Caco-2 (cell line): ENCODE measurements around the gene IL34. TPM values are rescaled to one million over a fixed set of nuclear protein-coding genes. Genes with fewer than 3 reads are reported as not detected.

Source experiments
- BruUV-seq: library from RNA; stranded (reverse); fragments of 400-500 nt; replicated peaks from 2 replicates; lab custom pipeline; 2021; lab: Mats Ljungman, UMichigan
- CTCF ChIA-PET: fragments of 300-600 bp; sonication (Branson Sonifier 250); formaldehyde crosslinking; loops from one replicate; lab custom pipeline; 2022; ENCODE audit warnings: antibody characterized with exemption; lab: Charles Lee
- POLR2A ChIA-PET: fragments of 300-600 bp; sonication (Branson Sonifier 250); formaldehyde crosslinking; loops from one replicate; lab custom pipeline; 2022; ENCODE audit warnings: antibody characterized with exemption; lab: Charles Lee
- DNase-seq, 2 experiments: peaks; one replicate each; pipeline versions ENCODE4 v3.0.0 to v3.0.0-alpha.2; 2020 to 2022
- H3K27me3 ChIP-seq: replicated peaks from 2 replicates; pipeline ENCODE4 v1.6.0; 2011; ENCODE audit warnings: low read length; ENCODE audit not compliant: control insufficient read depth, insufficient read depth
- H3K36me3 ChIP-seq: 2 replicates; pipeline ENCODE4 v1.5.1; 2011; ENCODE audit warnings: low read length; ENCODE audit not compliant: control insufficient read depth, insufficient read depth
- H3K4me1 ChIP-seq: fragments of 250-450 bp; sonication (Bioruptor Pico); 2 replicates; pipeline ENCODE4 v1.5.1; 2020; ENCODE audit warnings: mild to moderate bottlenecking
- H3K4me3 ChIP-seq: 2 replicates; pipeline ENCODE4 v1.5.1; 2011; ENCODE audit warnings: low read depth, mild to moderate bottlenecking, control low read depth, low read length
- H3K9me3 ChIP-seq: fragments of 250-450 bp; sonication (Bioruptor Pico); 2 replicates; pipeline ENCODE4 v1.5.1; 2020; ENCODE audit warnings: mild to moderate bottlenecking, moderate library complexity
- H3K27ac Mint-ChIP-seq: one replicate; pipeline ENCODE4 v1.8.0; 2022; ENCODE audit warnings: mixed read lengths; ENCODE audit not compliant: unreplicated experiment
- H3K27me3 Mint-ChIP-seq: one replicate; pipeline ENCODE4 v1.8.0; 2022; ENCODE audit warnings: mixed read lengths; ENCODE audit not compliant: insufficient read depth, unreplicated experiment
- H3K36me3 Mint-ChIP-seq: one replicate; pipeline ENCODE4 v1.8.0; 2022; ENCODE audit warnings: mild to moderate bottlenecking, mixed read lengths; ENCODE audit not compliant: insufficient read depth, unreplicated experiment
- H3K4me1 Mint-ChIP-seq: one replicate; pipeline ENCODE4 v1.8.0; 2022; ENCODE audit warnings: low read depth, mixed read lengths; ENCODE audit not compliant: unreplicated experiment
- H3K4me3 Mint-ChIP-seq: one replicate; pipeline ENCODE4 v1.8.0; 2022; ENCODE audit warnings: mild to moderate bottlenecking, moderate library complexity, mixed read lengths; ENCODE audit not compliant: unreplicated experiment
- H3K9me3 Mint-ChIP-seq: one replicate; pipeline ENCODE4 v1.8.0; 2022; ENCODE audit warnings: mixed read lengths; ENCODE audit not compliant: unreplicated experiment
- intact Hi-C: fragments of 100-400 bp; cut with micrococcal nuclease; formaldehyde crosslinking; loops from one replicate; pipeline ENCODE4 v1.10.0; 2022; ENCODE audit not compliant: unreplicated experiment
- total RNA-seq: library from RNA; stranded (reverse); gene quantifications from 2 replicates; pipeline ENCODE4 v1.2.3, GENCODE V29; 2022
- TF ChIP-seq, protein P1 (sequence below), 2 experiments: fragments of 200-600 bp in 1 of 2; IDR thresholded peaks; 1 replicate in 1 of 2; 2 replicates in 1 of 2; pipeline versions ENCODE4 v1.5.1 to v1.8.0; 2011 to 2022; ENCODE audit warnings: antibody characterized with exemption in 1 of 2, control low read depth in 1 of 2, inconsistent platforms in 1 of 2, low read depth in 1 of 2, low read length in 1 of 2, mild to moderate bottlenecking in 1 of 2, moderate library complexity in 1 of 2; ENCODE audit not compliant: insufficient read depth in 1 of 2, severe bottlenecking in 1 of 2, unreplicated experiment in 1 of 2

The IL34 gene
- total RNA-seq, 1 experiment from 2014 or later: 0.50 TPM

GRCh38 chr16:70659546-70659945 is 13.2 kb downstream of the IL34 start:
- TF ChIP-seq, protein P1, sequence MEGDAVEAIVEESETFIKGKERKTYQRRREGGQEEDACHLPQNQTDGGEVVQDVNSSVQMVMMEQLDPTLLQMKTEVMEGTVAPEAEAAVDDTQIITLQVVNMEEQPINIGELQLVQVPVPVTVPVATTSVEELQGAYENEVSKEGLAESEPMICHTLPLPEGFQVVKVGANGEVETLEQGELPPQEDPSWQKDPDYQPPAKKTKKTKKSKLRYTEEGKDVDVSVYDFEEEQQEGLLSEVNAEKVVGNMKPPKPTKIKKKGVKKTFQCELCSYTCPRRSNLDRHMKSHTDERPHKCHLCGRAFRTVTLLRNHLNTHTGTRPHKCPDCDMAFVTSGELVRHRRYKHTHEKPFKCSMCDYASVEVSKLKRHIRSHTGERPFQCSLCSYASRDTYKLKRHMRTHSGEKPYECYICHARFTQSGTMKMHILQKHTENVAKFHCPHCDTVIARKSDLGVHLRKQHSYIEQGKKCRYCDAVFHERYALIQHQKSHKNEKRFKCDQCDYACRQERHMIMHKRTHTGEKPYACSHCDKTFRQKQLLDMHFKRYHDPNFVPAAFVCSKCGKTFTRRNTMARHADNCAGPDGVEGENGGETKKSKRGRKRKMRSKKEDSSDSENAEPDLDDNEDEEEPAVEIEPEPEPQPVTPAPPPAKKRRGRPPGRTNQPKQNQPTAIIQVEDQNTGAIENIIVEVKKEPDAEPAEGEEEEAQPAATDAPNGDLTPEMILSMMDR (IDR thresholded peaks at IDR 0.05; ENCODE audit: insufficient read depth in 1 of 2, low read depth in 1 of 2, low read length in 1 of 2, severe bottlenecking in 1 of 2, unreplicated experiment in 1 of 2): no peak
- Mint-ChIP-seq H3K36me3 (peaks cover 6% of the 10 kb centered on the region), H3K27ac (no peak overlapping the region), H3K4me1 (no peaks in the 10 kb centered on the region), H3K4me3 (no peak overlapping the region), H3K27me3 (no peaks in the 10 kb centered on the region), H3K9me3 (no peaks in the 10 kb centered on the region)
- intact Hi-C loops: no loop called here
- Histone ChIP-seq H3K36me3 (no peaks in the 10 kb centered on the region), H3K9me3 (no peaks in the 10 kb centered on the region), H3K4me3 (no peak overlapping the region), H3K4me1 (no peaks in the 10 kb centered on the region), H3K27me3 (no peaks in the 10 kb centered on the region)
- ChIA-PET POLR2A (no interaction called here), CTCF (no interaction called here)
- DNase-seq: no peak
- no TSS peak for BruUV-seq

DNA sequence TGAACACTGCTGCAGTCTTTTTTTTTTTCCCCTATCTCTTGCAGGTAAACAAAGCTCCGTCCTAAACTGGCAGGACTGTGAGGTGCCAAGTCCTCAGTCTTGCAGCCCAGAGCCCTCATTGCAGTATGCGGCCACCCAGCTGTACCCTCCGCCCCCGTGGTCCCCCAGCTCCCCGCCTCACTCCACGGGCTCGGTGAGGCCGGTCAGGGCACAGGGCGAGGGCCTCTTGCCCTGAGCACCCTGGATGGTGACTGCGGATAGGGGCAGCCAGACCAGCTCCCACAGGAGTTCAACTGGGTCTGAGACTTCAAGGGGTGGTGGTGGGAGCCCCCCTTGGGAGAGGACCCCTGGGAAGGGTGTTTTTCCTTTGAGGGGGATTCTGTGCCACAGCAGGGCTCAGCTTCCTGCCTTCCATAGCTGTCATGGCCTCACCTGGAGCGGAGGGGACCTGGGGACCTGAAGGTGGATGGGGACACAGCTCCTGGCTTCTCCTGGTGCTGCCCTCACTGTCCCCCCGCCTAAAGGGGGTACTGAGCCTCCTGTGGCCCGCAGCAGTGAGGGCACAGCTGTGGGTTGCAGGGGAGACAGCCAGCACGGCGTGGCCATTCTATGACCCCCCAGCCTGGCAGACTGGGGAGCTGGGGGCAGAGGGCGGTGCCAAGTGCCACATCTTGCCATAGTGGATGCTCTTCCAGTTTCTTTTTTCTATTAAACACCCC is 13.8 kb downstream of the IL34 start:
- TF ChIP-seq, protein P1 (IDR thresholded peaks at IDR 0.05; ENCODE audit: insufficient read depth in 1 of 2, low read depth in 1 of 2, low read length in 1 of 2, severe bottlenecking in 1 of 2, unreplicated experiment in 1 of 2): no peak
- no peak for DNase-seq
- no peaks in the 10 kb centered on the region for H3K9me3 ChIP-seq
- POLR2A ChIA-PET: no interaction called here
- no peaks in the 10 kb centered on the region for H3K4me1 ChIP-seq
- no peak overlapping the region for H3K4me3 Mint-ChIP-seq
- H3K4me1 Mint-ChIP-seq: no peaks in the 10 kb centered on the region
- no peak overlapping the region for H3K27ac Mint-ChIP-seq
- no peaks in the 10 kb centered on the region for H3K27me3 Mint-ChIP-seq
- peaks cover 10% of the 10 kb centered on the region for H3K36me3 Mint-ChIP-seq
- BruUV-seq: no TSS peak
- CTCF ChIA-PET: no interaction called here
- H3K4me3 ChIP-seq: no peak overlapping the region
- H3K9me3 Mint-ChIP-seq: no peaks in the 10 kb centered on the region
- H3K36me3 ChIP-seq: 0 out of 2 replicates have a peak, but pooled peaks cover 2% of the 10 kb centered on the region
- intact Hi-C loops: no loop called here
- no peaks in the 10 kb centered on the region for H3K27me3 ChIP-seq

- Mint-ChIP-seq H3K27me3 (no peaks in the 10 kb centered on the region), H3K4me3 (no peak overlapping the region), H3K4me1 (no peaks in the 10 kb centered on the region), H3K9me3 (no peaks in the 10 kb centered on the region), H3K27ac (no peak overlapping the region), H3K36me3 (peaks cover 17% of the 10 kb centered on the region)
- intact Hi-C loops: no loop called here
- POLR2A ChIA-PET: no interaction called here
- no peak overlapping the region for H3K4me3 ChIP-seq
- TF ChIP-seq, protein P1 (IDR thresholded peaks at IDR 0.05; ENCODE audit: insufficient read depth in 1 of 2, low read depth in 1 of 2, low read length in 1 of 2, severe bottlenecking in 1 of 2, unreplicated experiment in 1 of 2): no peak
- 0 out of 2 replicates have a peak, but pooled peaks cover 2% of the 10 kb centered on the region for H3K36me3 ChIP-seq
- no peaks in the 10 kb centered on the region for H3K27me3 ChIP-seq
- BruUV-seq: no TSS peak
- DNase-seq: no peak
- CTCF ChIA-PET: no interaction called here
- H3K9me3 ChIP-seq: no peaks in the 10 kb centered on the region
- no peaks in the 10 kb centered on the region for H3K4me1 ChIP-seq
These were observed 14.5 kb downstream of the IL34 start for GRCh38 chr16:70660672-70661350.
